Naive B cell (primary cell): ENCODE data around the gene PNKP. TPM values are rescaled to one million over a fixed set of nuclear protein-coding genes. Genes with fewer than 3 reads are reported as not detected.
A peak's percentile ranks its signal among the peaks of the same experiment; 100 is the strongest.

Experiments
- ATAC-seq, 2 donors: fragments of 150-1000 bp; cut with Tn5 transposase; 2 replicates each; pipeline ENCODE4 v1.10.0; 2021; ENCODE audit warnings: low read depth in 2 of 2, mild to moderate bottlenecking in 2 of 2, moderate library complexity in 2 of 2
- DNase-seq: peaks from one replicate; pipeline ENCODE4 v3.0.0; 2022
- H3K27ac Mint-ChIP-seq, 6 donors: one replicate each; pipeline ENCODE4 v1.8.0; 2020 to 2022; ENCODE audit warnings: mild to moderate bottlenecking in 6 of 6, mixed read lengths in 6 of 6, moderate library complexity in 5 of 6, inconsistent platforms in 2 of 6
- H3K27me3 Mint-ChIP-seq, 3 donors: one replicate each; pipeline ENCODE4 v1.8.0; 2021 to 2022; ENCODE audit warnings: mixed read lengths in 3 of 3, mild to moderate bottlenecking in 1 of 3
- H3K36me3 Mint-ChIP-seq, 2 donors: one replicate each; pipeline ENCODE4 v1.8.0; 2020 to 2022; ENCODE audit warnings: mixed read lengths in 2 of 2, inconsistent platforms in 1 of 2, mild to moderate bottlenecking in 1 of 2
- H3K4me1 Mint-ChIP-seq, 3 donors: one replicate each; pipeline ENCODE4 v1.8.0; 2020 to 2022; ENCODE audit warnings: mixed read lengths in 3 of 3, inconsistent platforms in 1 of 3, mild to moderate bottlenecking in 1 of 3, moderate library complexity in 1 of 3
- H3K4me3 Mint-ChIP-seq, 8 donors: one replicate each; pipeline ENCODE4 v1.8.0; 2020 to 2022; ENCODE audit warnings: mild to moderate bottlenecking in 8 of 8, mixed read lengths in 8 of 8, moderate library complexity in 8 of 8, inconsistent platforms in 2 of 8
- H3K9me3 Mint-ChIP-seq, 7 donors: one replicate each; pipeline ENCODE4 v1.8.0; 2020 to 2022; ENCODE audit warnings: mixed read lengths in 7 of 7, mild to moderate bottlenecking in 5 of 7, inconsistent platforms in 2 of 7, moderate library complexity in 1 of 7
- polyA plus RNA-seq, 6 donors: library from polyadenylated mRNA; unstranded; fragments of 300-500 nt; fragmentation: Illumina TruSeq; gene quantifications; one replicate each; pipeline ENCODE4 v1.2.3, GENCODE V29; 2021; ENCODE audit warnings: low read depth in 6 of 6

The PNKP gene
- 10 to 100 TPM; 39.4 to 64.9 (median 49.8) TPM for polyA plus RNA-seq

DNA sequence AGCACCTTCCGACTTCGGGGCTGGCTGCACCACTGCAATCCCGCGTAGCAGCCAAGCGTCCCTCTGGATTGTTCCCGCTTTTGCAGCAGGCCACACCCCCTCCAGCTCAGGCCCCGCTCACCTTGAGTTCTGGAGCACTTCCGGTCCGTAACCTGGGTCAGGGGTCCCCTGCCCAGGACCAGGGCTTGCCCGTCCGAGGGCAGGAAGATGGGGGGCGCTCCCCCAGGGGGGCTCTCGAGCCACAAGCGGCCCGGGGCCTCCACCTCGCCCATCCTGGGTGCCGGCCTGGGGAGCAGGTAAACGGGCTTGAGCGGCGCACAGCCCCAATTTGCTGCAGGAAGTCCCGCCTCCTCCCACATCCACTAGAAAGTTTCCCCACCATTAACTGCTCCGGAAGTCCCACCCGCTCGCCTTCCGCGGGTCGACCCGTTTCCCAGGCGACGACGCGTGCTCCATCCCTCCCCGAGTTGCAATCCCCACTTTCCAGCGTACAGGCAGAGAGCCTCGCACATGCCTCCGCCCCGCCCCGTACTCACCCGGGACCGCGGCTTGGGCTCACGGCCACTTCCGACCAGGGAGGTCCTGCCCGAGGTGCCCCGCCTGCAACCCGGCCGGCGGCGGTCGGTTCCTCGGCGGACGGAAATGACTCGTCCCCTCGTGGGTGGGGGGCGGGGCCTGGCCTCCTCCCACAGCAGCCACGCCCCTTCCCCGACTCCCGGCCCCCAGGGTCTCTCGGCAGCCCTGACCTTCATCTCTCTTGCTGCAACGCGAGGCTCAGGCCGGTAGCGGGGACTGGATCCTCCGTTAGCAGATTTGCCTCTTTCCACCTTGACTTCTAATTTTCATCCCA lies at the start of gene PNKP:
Gene PNKP, minus strand, starts transcription at position 644 of the 850 bp plus-strand sequence. Its CDS starts 372 bp downstream, at position 272.
- H3K27ac Mint-ChIP-seq, result peak within 1 kb of the TSS in 3 of 6 donors; percentile 100
- DNase-seq (peak; percentile 90), ATAC-seq (peak; percentile 53 to 56)
- H3K4me3 Mint-ChIP-seq, result peak within 1 kb of the TSS in 1 of 8 donors; percentile 99
- H3K36me3 Mint-ChIP-seq, result peaks cover 0 to 9% of the 10 kb centered on the region in 2 donors
- peaks cover 0 to 2% (median 0%) of the 10 kb centered on the region in 7 donors for H3K9me3 Mint-ChIP-seq
- no peaks in the 10 kb centered on the region for H3K27me3 Mint-ChIP-seq
- H3K4me1 Mint-ChIP-seq, result peaks cover 36 to 66% (median 53%) of the 10 kb centered on the region in 3 donors

DNA sequence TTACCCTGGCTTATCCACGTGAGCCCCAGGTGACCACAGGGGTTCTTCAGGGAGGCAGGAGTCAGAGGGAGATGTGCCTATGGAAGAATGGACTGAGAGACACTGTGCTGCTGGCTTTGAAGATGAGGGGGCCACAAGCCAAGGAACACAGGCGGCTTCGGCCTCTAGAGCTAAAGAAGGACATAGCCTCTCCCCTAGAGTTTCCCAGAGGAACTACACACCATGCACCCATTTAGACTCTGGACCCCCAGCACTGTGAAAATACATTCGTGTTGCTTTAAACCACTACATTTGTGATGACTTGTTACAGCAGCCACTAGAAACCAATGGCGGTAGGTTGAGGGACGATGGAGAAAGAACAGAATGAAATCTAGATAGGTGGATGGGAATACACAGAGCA lies 47.9 kb upstream of the PNKP start:
- ATAC-seq, result no peak
- Mint-ChIP-seq H3K9me3 (no peaks in the 10 kb centered on the region), H3K4me3 (peak overlapping the region in 1 of 8 donors; percentile 11), H3K4me1 (peaks cover 38 to 68% (median 53%) of the 10 kb centered on the region in 3 donors), H3K27me3 (no peaks in the 10 kb centered on the region), H3K36me3 (peaks cover 9 to 18% of the 10 kb centered on the region in 2 donors), H3K27ac (peak overlapping the region in 5 of 6 donors; percentile 18 to 83 (median 71))
- no peak for DNase-seq

- no peak for ATAC-seq
- peak overlapping the region in 1 of 8 donors; percentile 5 for H3K4me3 Mint-ChIP-seq
- H3K36me3 Mint-ChIP-seq, result peaks cover 9 to 18% of the 10 kb centered on the region in 2 donors
- no peak for DNase-seq
- H3K4me1 Mint-ChIP-seq, result peaks cover 32 to 66% (median 55%) of the 10 kb centered on the region in 3 donors
- H3K27me3 Mint-ChIP-seq, result no peaks in the 10 kb centered on the region
- no peaks in the 10 kb centered on the region for H3K9me3 Mint-ChIP-seq
- peak overlapping the region in 2 of 6 donors; percentile 51 to 72 for H3K27ac Mint-ChIP-seq
Observed at GRCh38 chr19:49913720-49914119, 46.3 kb upstream of the PNKP start.

GRCh38 chr19:49912965-49913685 lies 45.7 kb upstream of the PNKP start:
- H3K27ac Mint-ChIP-seq, result peak overlapping the region in 5 of 6 donors; percentile 35 to 86 (median 63)
- peaks cover 32 to 68% (median 50%) of the 10 kb centered on the region in 3 donors for H3K4me1 Mint-ChIP-seq
- no peak for ATAC-seq
- H3K36me3 Mint-ChIP-seq, result peaks cover 9 to 18% of the 10 kb centered on the region in 2 donors
- no peaks in the 10 kb centered on the region for H3K27me3 Mint-ChIP-seq
- H3K9me3 Mint-ChIP-seq, result no peaks in the 10 kb centered on the region
- DNase-seq, result no peak
- H3K4me3 Mint-ChIP-seq, result peak overlapping the region in 1 of 8 donors; percentile 53

- H3K36me3 Mint-ChIP-seq, result peaks cover 10 to 14% of the 10 kb centered on the region in 2 donors
- peaks cover 33 to 72% (median 47%) of the 10 kb centered on the region in 3 donors for H3K4me1 Mint-ChIP-seq
- H3K27me3 Mint-ChIP-seq, result no peaks in the 10 kb centered on the region
- H3K4me3 Mint-ChIP-seq, result peak overlapping the region; percentile 1 to 75 (median 56)
- DNase-seq (peak; percentile 42), ATAC-seq (peak; percentile 89)
- peak overlapping the region; percentile 75 to 96 (median 92) for H3K27ac Mint-ChIP-seq
- H3K9me3 Mint-ChIP-seq, result peaks cover 0 to under 1% (median 0%) of the 10 kb centered on the region in 7 donors
Observed at GRCh38 chr19:49911381-49912145, 44.2 kb upstream of the PNKP start.

- peaks cover 11 to 14% of the 10 kb centered on the region in 2 donors for H3K36me3 Mint-ChIP-seq
- ATAC-seq (no peak), DNase-seq (no peak)
- H3K9me3 Mint-ChIP-seq, result peaks cover 0 to 3% (median 0%) of the 10 kb centered on the region in 7 donors
- H3K4me1 Mint-ChIP-seq, result peaks cover 39 to 77% (median 59%) of the 10 kb centered on the region in 3 donors
- H3K27ac Mint-ChIP-seq, result peak overlapping the region in 1 of 6 donors; percentile 89
- no peak overlapping the region for H3K4me3 Mint-ChIP-seq
- no peaks in the 10 kb centered on the region for H3K27me3 Mint-ChIP-seq
Observed at GRCh38 chr19:49910179-49910578, 42.8 kb upstream of the PNKP start.

DNA sequence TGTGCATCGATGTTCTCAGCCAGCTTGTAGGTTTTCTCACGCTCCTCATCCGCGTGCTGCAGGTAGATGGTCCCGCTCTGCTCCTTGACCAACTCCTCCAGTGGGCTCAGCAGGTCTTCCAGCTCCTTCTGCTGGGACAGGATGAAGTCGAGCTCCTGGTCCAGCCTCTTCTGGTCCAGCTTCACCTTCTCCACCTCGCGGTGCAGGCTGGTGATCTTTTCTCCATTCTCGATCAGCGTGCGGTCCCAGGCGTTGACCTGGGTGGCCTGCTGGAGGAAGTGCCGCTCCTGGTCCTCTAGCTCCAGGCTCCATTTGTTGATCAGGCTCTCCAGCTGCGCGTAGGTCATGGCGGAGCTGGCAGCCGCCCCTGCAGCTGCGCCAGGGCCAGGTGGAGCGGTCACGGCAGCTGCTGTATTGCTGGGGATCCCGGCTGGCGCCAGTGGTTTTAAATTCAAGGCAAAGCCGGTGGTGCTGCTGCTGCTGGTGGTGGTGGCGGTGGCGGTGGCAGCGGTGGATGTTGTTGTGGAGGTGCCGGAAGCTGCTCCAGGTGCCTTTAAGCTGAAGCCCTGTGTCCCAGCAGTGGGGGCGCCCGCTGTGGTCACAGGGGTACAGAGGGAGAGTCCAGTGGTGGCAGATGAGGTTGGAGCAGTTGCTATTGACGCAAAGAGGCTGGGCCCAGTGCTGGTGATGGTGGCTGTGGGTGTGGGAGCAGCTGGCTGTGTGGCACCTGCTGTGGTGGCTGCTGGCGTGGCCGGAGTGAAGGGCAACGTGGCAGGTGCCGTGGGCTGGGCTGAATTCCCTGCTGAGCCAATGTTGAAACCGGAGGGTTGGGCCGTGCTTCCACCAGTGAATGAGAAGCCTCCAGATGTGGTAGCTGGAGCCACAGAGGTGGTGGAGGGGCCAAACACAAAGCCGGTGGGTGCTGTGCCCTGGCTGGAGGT lies 41.4 kb upstream of the PNKP start:
- Mint-ChIP-seq H3K27ac (peak overlapping the region in 2 of 6 donors; percentile 26 to 60), H3K36me3 (peaks cover 7 to 14% of the 10 kb centered on the region in 2 donors), H3K27me3 (no peaks in the 10 kb centered on the region), H3K4me3 (peak overlapping the region in 1 of 8 donors; percentile 12), H3K4me1 (peaks cover 38 to 84% (median 63%) of the 10 kb centered on the region in 3 donors), H3K9me3 (peaks cover 0 to 3% (median 0%) of the 10 kb centered on the region in 7 donors)
- no peak for DNase-seq
- no peak for ATAC-seq

DNA sequence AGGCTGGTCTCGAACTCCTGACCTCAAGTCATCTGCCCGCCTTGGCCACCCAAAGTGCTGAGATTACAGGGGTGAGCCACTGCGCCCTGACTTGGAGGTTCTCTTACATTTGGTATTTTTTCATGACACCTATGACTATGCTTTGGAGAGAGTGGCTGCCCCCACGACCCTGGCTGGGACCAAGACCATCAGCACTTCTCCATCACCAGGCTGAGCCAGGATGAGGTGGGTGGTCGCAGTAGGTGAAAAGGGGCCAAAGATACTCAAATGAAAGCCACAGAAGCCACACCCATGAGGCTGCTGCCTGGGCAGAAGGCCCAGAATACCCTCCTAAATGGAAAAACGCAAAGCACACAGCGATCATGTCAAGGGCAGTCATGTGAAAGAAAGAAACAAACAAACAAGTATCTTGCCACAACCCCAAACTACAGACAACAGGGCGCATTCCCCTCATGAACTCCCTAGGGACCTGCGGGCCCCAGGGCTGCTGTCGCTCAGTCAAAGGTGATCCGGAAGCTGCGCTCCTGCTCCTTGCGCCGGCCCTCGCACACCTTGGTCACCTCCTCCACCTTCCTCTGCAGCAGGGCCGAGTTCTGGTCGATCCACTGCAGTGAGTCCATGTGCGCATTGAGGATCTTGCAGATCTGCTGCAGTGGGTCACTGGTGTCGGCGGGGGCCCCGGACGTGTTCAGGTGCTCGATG lies 40.5 kb upstream of the PNKP start:
- ATAC-seq (peak in 1 of 2 donors; percentile 13), DNase-seq (no peak)
- Mint-ChIP-seq H3K9me3 (peaks cover 0 to 3% (median 0%) of the 10 kb centered on the region in 7 donors), H3K36me3 (peaks cover 7 to 8% of the 10 kb centered on the region in 2 donors), H3K27me3 (no peaks in the 10 kb centered on the region), H3K4me1 (peaks cover 35 to 75% (median 55%) of the 10 kb centered on the region in 3 donors), H3K4me3 (peak overlapping the region in 4 of 8 donors; percentile 5 to 61 (median 30)), H3K27ac (peak overlapping the region in 3 of 6 donors; percentile 51 to 83 (median 80))

- ATAC-seq, result no peak
- H3K27me3 Mint-ChIP-seq, result no peaks in the 10 kb centered on the region
Observed at GRCh38 chr19:49906879-49907564, 39.6 kb upstream of the PNKP start.

GRCh38 chr19:49904136-49904535 lies 36.8 kb upstream of the PNKP start:
- Mint-ChIP-seq H3K36me3 (peaks cover 6 to 7% of the 10 kb centered on the region in 2 donors), H3K9me3 (peaks cover 0 to 3% (median 0%) of the 10 kb centered on the region in 7 donors), H3K27me3 (no peaks in the 10 kb centered on the region), H3K27ac (no peak overlapping the region), H3K4me3 (peak overlapping the region in 2 of 8 donors; percentile 29 to 54), H3K4me1 (peaks cover 22 to 60% (median 33%) of the 10 kb centered on the region in 3 donors)
- no peak for DNase-seq
- ATAC-seq, result no peak

More at GRCh38 chr19:49906879-49907564, 39.6 kb upstream of the PNKP start:
- Mint-ChIP-seq H3K27ac (peak overlapping the region in 3 of 6 donors; percentile 16 to 96 (median 83)), H3K9me3 (peaks cover 0 to 3% (median 0%) of the 10 kb centered on the region in 7 donors), H3K36me3 (peaks cover 6 to 7% of the 10 kb centered on the region in 2 donors), H3K4me1 (peaks cover 35 to 69% (median 49%) of the 10 kb centered on the region in 3 donors), H3K4me3 (peak overlapping the region in 7 of 8 donors; percentile 15 to 82 (median 58))
- no peak for DNase-seq
